Measurements from ENCODE around the gene TPI1. TPM values are rescaled to one million over a fixed set of nuclear protein-coding genes. Genes with fewer than 3 reads are reported as not detected.

The TPI1 gene
- total RNA-seq, 1 donor from 2014 or later: 1,194 TPM

DNA sequence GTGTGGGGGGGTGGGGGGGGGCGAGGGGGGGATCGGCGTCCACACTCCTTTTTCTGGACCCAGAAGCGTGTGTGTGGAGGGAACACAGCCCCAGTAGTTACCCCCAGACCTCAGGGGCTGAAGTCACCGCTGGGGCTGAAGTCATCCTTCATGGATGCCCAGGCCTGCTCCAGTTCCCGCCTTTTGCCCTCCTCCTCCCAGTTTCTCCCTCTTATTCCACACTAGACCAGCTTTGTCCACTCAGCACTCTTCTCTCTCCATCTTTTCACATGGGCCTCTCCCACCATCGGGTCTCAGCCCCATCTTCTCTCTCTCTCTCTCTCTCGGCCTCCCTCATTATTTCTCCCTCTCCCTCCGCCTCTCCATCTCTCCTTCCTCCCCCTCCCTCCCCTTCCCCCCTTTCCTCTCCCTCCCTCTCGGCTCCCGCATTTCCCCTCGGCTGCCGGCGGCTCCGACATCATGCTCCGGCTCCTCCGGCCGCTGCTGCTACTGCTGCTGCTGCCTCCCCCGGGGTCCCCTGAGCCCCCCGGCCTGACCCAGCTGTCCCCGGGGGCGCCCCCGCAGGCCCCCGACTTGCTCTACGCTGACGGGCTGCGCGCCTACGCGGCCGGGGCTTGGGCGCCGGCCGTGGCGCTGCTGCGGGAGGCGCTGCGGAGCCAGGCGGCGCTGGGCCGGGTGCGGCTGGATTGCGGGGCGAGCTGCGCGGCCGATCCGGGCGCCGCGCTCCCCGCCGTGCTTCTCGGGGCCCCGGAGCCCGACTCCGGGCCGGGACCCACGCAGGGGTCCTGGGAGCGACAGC is 39.1 kb upstream of the TPI1 start, which contains the start of gene P3H3:
Gene P3H3 (plus strand): TSS at position 426 of the 799 bp plus-strand sequence. CDS start 34 bp downstream, at position 460.
- DNase-seq (ENCODE audit: low read depth) (peak; percentile 19), FAIRE-seq (no peak)
- Histone ChIP-seq H3K27me3 (ENCODE audit: control insufficient read depth, insufficient read depth, low read length) (peaks cover 3% of the 10 kb centered on the region), H3K4me3 (ENCODE audit: low read depth, low read length) (peak within 1 kb of the TSS; percentile 46), H3K36me3 (ENCODE audit: control insufficient read depth, insufficient read depth, low read length) (peaks cover 2% of the 10 kb centered on the region)
- TF ChIP-seq, protein P1, sequence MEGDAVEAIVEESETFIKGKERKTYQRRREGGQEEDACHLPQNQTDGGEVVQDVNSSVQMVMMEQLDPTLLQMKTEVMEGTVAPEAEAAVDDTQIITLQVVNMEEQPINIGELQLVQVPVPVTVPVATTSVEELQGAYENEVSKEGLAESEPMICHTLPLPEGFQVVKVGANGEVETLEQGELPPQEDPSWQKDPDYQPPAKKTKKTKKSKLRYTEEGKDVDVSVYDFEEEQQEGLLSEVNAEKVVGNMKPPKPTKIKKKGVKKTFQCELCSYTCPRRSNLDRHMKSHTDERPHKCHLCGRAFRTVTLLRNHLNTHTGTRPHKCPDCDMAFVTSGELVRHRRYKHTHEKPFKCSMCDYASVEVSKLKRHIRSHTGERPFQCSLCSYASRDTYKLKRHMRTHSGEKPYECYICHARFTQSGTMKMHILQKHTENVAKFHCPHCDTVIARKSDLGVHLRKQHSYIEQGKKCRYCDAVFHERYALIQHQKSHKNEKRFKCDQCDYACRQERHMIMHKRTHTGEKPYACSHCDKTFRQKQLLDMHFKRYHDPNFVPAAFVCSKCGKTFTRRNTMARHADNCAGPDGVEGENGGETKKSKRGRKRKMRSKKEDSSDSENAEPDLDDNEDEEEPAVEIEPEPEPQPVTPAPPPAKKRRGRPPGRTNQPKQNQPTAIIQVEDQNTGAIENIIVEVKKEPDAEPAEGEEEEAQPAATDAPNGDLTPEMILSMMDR (IDR thresholded peaks at IDR 0.05; ENCODE audit: insufficient read depth, low read length, severe bottlenecking): no peak

DNA sequence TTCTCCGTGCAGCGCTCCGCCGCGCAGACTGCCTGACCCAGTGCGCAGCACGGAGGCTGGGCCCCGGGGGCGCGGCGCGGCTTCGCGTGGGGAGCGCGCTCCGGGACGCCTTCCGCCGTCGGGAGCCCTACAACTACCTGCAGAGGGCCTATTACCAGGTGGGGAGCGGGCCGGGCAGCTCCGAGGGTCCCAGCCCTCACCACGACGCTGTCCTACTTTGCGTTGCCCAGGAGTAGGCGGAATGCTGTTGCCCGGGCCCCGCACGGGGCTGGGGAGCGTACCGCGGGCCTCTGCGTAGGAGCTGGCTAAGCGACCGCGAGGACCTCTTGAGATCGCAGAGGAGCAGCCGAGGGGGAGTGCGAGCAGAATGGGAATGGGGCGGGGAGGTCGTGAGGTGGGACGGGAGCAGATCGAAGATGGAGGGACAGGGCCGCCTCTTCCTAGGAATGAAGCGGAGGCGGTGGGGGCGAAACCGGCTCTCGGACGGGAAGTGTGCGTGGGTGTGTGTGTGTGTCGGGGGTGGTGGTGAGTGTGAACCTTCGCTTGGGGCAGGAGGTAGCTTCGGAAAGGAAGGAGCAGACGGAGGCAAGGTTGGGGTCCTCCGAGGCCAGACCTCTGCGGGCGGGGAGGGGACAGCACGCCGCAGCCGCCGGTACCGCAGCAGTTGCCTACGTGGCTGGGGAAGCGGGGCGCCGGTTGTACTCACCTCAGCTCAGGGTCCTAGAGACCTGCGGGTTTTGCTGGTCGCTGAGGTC is 38.4 kb upstream of the TPI1 start:
- no peak for FAIRE-seq
- Histone ChIP-seq H3K4me3 (ENCODE audit: low read depth, low read length) (peak overlapping the region; percentile 46), H3K27me3 (ENCODE audit: control insufficient read depth, insufficient read depth, low read length) (peaks cover under 1% of the 10 kb centered on the region), H3K36me3 (ENCODE audit: control insufficient read depth, insufficient read depth, low read length) (peaks cover 2% of the 10 kb centered on the region)
- no peak for DNase-seq (ENCODE audit: low read depth)
- TF ChIP-seq, protein P1 (IDR thresholded peaks at IDR 0.05; ENCODE audit: insufficient read depth, low read length, severe bottlenecking): no peak

DNA sequence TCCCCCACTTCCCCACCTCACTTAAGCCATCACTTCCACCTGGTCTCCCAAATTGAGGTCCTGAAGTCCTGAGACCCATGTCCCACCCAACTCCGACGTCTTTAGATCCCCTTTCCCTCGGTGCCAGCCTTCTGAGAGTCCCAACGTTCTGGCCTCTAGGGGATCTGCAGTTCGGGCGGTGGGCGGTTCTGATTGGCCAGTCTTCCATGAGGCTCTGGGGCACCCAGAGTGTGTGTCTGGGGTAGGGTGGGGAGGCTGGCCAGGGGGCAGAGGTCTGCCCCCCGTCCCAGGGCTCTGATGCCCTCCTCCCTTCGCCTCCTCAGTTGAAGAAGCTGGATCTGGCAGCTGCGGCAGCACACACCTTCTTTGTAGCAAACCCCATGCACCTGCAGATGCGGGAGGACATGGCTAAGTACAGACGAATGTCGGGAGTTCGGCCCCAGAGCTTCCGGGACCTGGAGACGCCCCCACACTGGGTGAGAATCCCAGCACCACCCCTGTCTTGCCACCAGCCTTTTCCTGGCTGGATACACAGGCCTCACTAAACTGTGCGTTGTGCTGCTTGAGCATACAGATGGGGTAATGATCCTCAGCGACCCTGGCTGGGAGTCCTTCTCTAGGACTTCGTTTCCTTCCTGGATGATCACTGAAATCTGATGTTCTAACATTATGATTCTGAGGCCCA is 37.7 kb upstream of the TPI1 start:
- peak; percentile 30 for DNase-seq (ENCODE audit: low read depth)
- Histone ChIP-seq H3K27me3 (ENCODE audit: control insufficient read depth, insufficient read depth, low read length) (no peaks in the 10 kb centered on the region), H3K36me3 (ENCODE audit: control insufficient read depth, insufficient read depth, low read length) (peaks cover 2% of the 10 kb centered on the region), H3K4me3 (ENCODE audit: low read depth, low read length) (peak overlapping the region; percentile 46)
- TF ChIP-seq, protein P1 (IDR thresholded peaks at IDR 0.05; ENCODE audit: insufficient read depth, low read length, severe bottlenecking): peak; percentile 35
- FAIRE-seq: no peak

DNA sequence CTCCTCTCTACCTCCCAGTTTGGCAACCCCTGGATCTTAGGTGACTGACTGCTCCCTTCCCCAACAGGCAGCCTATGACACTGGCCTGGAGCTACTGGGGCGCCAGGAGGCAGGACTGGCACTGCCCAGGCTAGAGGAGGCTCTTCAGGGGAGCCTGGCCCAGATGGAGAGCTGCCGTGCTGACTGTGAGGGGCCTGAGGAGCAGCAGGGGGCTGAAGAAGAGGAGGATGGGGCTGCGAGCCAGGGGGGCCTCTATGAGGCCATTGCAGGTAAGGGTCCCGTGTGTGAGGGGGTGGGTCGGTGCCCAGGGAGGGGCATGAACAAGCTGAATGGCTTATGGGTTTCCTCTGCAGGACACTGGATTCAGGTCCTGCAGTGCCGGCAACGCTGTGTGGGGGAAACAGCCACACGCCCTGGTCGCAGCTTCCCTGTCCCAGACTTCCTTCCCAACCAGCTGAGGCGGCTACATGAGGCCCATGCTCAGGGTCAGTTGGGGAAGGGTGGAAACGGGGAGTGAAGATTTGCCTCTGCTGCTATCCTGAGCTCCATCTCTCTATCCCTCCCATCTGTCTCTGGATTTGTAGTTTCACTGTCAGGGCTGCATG is 36.9 kb upstream of the TPI1 start:
- FAIRE-seq (no peak), DNase-seq (ENCODE audit: low read depth) (no peak)
- H3K36me3 ChIP-seq (ENCODE audit: control insufficient read depth, insufficient read depth, low read length): peaks cover 2% of the 10 kb centered on the region
- no peak overlapping the region for H3K4me3 ChIP-seq (ENCODE audit: low read depth, low read length)
- H3K27me3 ChIP-seq (ENCODE audit: control insufficient read depth, insufficient read depth, low read length): no peaks in the 10 kb centered on the region
- TF ChIP-seq, protein P1 (IDR thresholded peaks at IDR 0.05; ENCODE audit: insufficient read depth, low read length, severe bottlenecking): no peak

DNA sequence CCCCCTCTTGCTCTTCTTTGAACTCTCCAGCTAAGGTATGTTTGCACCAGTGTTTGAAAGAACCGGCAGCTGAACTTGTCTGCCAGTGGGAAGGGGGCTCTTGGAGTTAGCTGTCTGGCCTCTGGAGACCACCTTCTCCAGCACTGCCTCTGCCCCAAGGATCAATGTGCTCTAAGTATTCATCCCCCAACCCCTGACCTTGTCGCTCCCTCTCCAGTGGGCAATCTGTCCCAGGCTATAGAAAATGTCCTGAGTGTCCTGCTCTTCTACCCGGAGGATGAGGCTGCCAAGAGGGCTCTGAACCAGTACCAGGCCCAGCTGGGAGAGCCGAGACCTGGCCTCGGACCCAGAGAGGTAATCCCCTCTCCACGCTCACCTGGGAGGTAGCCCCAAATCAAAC is 36.3 kb upstream of the TPI1 start:
- H3K4me3 ChIP-seq (ENCODE audit: low read depth, low read length): no peak overlapping the region
- H3K27me3 ChIP-seq (ENCODE audit: control insufficient read depth, insufficient read depth, low read length): no peaks in the 10 kb centered on the region
- DNase-seq (ENCODE audit: low read depth) (no peak), FAIRE-seq (no peak)
- peaks cover 2% of the 10 kb centered on the region for H3K36me3 ChIP-seq (ENCODE audit: control insufficient read depth, insufficient read depth, low read length)
- TF ChIP-seq, protein P1 (IDR thresholded peaks at IDR 0.05; ENCODE audit: insufficient read depth, low read length, severe bottlenecking): no peak
